Neutrophil (primary cell): ENCODE measurements around the gene DCDC1.
"Not testable (repeated sequence)": the region's sequence is repeated elsewhere in the genome, so short reads cannot be mapped to it uniquely, and the experiment has no call there.

Experiments
- H3K27ac ChIP-seq: fragments of 200-600 bp; sonication (generic); 2 replicates; pipeline ENCODE4 v1.5.1; 2016; ENCODE audit warnings: mild to moderate bottlenecking, moderate library complexity
- H3K27me3 ChIP-seq: fragments of 200-600 bp; sonication (generic); 2 replicates; pipeline ENCODE4 v1.6.0; 2016; ENCODE audit warnings: mild to moderate bottlenecking
- H3K36me3 ChIP-seq: fragments of 200-600 bp; sonication (generic); 2 replicates; pipeline ENCODE4 v1.5.1; 2017
- H3K4me1 ChIP-seq, 2 experiments: fragments of 200-600 bp in 1 of 2; sonication (generic) in 1 of 2; 1 replicate in 1 of 2; 2 replicates in 1 of 2; pipeline versions ENCODE4 v1.5.1 to v1.6.1; 2013 to 2016; ENCODE audit warnings: low read depth in 1 of 2, low read length in 1 of 2, mild to moderate bottlenecking in 1 of 2, moderate library complexity in 1 of 2; ENCODE audit not compliant: control insufficient read depth in 1 of 2, insufficient read depth in 1 of 2
- H3K4me3 ChIP-seq, 2 experiments: fragments of 200-600 bp in 1 of 2; sonication (generic) in 1 of 2; 1 replicate in 1 of 2; 2 replicates in 1 of 2; pipeline ENCODE4 v1.5.1; 2013 to 2016; ENCODE audit warnings: low read depth in 1 of 2, low read length in 1 of 2, mild to moderate bottlenecking in 1 of 2, moderate library complexity in 1 of 2
- H3K9me3 ChIP-seq: fragments of 200-600 bp; sonication (generic); 2 replicates; pipeline ENCODE4 v1.5.1; 2016
- TF ChIP-seq, protein P1 (sequence below): fragments of 200-600 bp; sonication (generic); IDR thresholded peaks from 2 replicates; pipeline ENCODE4 v1.5.1; 2016; ENCODE audit warnings: antibody characterized with exemption

The DCDC1 gene

DNA sequence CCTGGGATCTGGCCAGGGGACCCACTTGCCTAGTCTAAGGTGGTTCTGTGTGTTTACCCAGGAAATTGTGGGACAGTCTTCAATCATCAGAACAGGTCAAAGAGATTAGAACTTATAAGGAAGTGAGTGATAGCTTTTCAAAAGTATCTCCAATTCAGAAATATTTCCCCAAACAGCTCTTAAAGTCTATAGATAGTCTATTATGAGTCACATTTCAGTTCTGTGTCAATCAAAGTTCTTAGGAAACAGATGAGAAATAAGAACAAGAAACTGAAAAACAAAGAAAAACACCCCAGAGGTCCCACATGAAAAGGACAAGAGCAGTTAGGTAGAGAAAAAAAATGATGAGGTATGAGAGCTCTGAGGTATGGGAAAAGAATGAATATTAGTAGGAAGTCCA, 402.0 kb downstream of the DCDC1 start:
- no peak overlapping the region for H3K4me3 ChIP-seq
- no peaks in the 10 kb centered on the region for H3K27me3 ChIP-seq
- H3K9me3 ChIP-seq: no peaks in the 10 kb centered on the region
- no peak overlapping the region for H3K27ac ChIP-seq
- no peaks in the 10 kb centered on the region for H3K36me3 ChIP-seq
- H3K4me1 ChIP-seq: no peaks in the 10 kb centered on the region
- TF ChIP-seq, protein P1, sequence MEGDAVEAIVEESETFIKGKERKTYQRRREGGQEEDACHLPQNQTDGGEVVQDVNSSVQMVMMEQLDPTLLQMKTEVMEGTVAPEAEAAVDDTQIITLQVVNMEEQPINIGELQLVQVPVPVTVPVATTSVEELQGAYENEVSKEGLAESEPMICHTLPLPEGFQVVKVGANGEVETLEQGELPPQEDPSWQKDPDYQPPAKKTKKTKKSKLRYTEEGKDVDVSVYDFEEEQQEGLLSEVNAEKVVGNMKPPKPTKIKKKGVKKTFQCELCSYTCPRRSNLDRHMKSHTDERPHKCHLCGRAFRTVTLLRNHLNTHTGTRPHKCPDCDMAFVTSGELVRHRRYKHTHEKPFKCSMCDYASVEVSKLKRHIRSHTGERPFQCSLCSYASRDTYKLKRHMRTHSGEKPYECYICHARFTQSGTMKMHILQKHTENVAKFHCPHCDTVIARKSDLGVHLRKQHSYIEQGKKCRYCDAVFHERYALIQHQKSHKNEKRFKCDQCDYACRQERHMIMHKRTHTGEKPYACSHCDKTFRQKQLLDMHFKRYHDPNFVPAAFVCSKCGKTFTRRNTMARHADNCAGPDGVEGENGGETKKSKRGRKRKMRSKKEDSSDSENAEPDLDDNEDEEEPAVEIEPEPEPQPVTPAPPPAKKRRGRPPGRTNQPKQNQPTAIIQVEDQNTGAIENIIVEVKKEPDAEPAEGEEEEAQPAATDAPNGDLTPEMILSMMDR: no peak

GRCh38 chr11:30960387-30960992, 409.0 kb downstream of the DCDC1 start:
- Histone ChIP-seq H3K27me3 (no peaks in the 10 kb centered on the region), H3K36me3 (no peaks in the 10 kb centered on the region), H3K27ac (no peak overlapping the region), H3K9me3 (no peaks in the 10 kb centered on the region), H3K4me1 (no peaks in the 10 kb centered on the region), H3K4me3 (no peak overlapping the region)
- TF ChIP-seq, protein P1: no peak

DNA sequence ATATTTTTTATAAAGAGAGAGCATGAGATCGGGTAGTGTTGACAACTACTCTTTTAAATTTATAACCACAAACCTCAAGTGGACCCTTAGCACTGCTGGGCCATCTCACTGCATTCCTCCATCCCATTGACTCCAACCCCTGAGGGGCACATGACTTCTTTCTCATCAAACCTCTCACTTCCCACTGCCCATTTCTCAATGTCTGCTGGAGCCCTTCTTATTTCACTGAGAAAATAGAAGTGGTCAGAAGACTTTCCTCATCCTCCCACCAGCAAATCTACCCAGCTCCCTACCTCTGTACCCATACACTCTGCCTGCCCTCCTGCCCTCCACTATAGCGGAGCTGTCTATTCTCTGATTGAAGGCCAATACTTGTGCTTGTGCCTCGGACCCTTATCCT, 412.8 kb downstream of the DCDC1 start:
- Histone ChIP-seq H3K36me3 (no peaks in the 10 kb centered on the region), H3K4me1 (no peaks in the 10 kb centered on the region), H3K9me3 (no peaks in the 10 kb centered on the region), H3K27ac (no peak overlapping the region), H3K27me3 (no peaks in the 10 kb centered on the region), H3K4me3 (no peak overlapping the region)
- TF ChIP-seq, protein P1: no peak

DNA sequence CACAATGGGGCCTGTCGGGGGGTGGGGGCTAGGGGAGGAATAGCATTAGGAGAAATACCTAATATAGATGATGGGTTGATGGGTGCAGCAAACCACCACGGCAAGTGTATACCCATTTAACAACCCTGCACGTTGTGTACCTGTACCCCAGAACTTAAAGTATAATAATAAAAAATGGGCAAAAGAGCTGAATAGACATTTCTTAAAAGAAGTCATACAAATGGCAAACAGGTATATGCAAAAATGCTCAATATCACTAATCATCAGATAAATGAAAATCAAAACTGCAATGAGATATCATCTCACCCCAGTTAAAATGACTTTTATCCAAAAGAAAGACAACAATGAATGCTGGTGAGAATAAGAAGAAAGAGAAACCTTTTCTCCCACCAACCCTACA, 419.7 kb downstream of the DCDC1 start:
- H3K4me1 ChIP-seq: no peaks in the 10 kb centered on the region
- no peaks in the 10 kb centered on the region for H3K36me3 ChIP-seq
- no peak overlapping the region for H3K4me3 ChIP-seq
- H3K27ac ChIP-seq: no peak overlapping the region
- H3K27me3 ChIP-seq: no peaks in the 10 kb centered on the region
- no peaks in the 10 kb centered on the region for H3K9me3 ChIP-seq
- TF ChIP-seq, protein P1: no peak

DNA sequence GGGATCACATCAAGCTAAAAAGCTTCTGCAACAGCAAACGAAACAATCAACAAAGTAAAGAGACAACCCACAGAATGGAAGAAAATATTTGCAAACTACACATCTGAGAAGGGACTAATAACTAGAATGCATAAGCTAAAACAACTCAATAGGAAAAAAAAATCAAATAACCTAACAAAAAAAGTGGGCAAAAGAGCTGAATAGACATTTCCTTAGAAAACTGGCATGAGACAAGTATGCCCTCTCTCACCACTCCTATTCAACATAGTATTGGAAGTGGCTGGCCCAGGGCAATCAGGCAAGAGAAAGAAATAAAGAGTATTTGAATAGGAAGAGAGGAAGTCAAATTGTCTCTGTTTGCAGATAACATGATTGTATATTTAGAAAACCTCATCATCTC, 421.8 kb downstream of the DCDC1 start:
- H3K27ac ChIP-seq: not testable (repeated sequence)

DNA sequence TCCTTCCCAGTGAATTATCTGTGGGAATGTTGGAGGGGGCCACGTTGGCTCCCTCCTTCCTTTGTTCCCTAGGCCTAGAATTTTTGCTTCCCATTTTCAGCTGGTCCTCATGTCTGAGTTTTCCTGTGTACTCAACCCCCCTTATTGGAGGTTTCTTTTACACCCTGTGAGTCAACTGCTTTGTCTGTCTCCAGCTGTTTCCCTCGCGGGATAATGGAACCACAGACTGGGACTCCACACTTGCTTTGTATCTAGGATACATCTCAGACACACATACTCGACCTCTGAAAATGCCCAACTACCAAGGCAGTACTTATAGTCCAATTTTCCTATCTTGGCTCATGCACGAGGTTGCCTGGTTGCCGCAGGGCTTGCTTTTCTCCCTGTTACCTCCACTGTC, 430.7 kb downstream of the DCDC1 start:
- H3K27ac ChIP-seq: no peak overlapping the region
- H3K27me3 ChIP-seq: no peaks in the 10 kb centered on the region

More for the DNA sequence above, 421.8 kb downstream of the DCDC1 start:
- H3K27me3 ChIP-seq, H3K4me3 ChIP-seq, H3K9me3 ChIP-seq, H3K36me3 ChIP-seq, H3K4me1 ChIP-seq: not testable (repeated sequence)

More for the DNA sequence above, 430.7 kb downstream of the DCDC1 start:
- H3K36me3 ChIP-seq: no peaks in the 10 kb centered on the region
- H3K4me1 ChIP-seq: no peaks in the 10 kb centered on the region
- TF ChIP-seq, protein P1: no peak
- H3K4me3 ChIP-seq: no peak overlapping the region
- H3K9me3 ChIP-seq: no peaks in the 10 kb centered on the region
